Mesendoderm (in vitro differentiated cells): ENCODE results near the gene VEGFD.

Experiments used
- DNase-seq: peaks from one replicate; pipeline ENCODE4 v3.0.0; 2013
- H2AK5ac ChIP-seq: 2 replicates; pipeline ENCODE4 v1.6.1; 2013; ENCODE audit warnings: low read length, inconsistent platforms
- H2BK120ac ChIP-seq: 2 replicates; pipeline ENCODE4 v1.6.1; 2013; ENCODE audit warnings: low read depth, mild to moderate bottlenecking, low read length, moderate library complexity, mixed read lengths
- H2BK15ac ChIP-seq: replicated peaks from 2 replicates; pipeline ENCODE4 v1.6.1; 2013; ENCODE audit warnings: low read depth, mild to moderate bottlenecking, moderate library complexity
- H2BK5ac ChIP-seq: 2 replicates; pipeline ENCODE4 v1.6.1; 2013; ENCODE audit warnings: low read length, inconsistent platforms
- H3K18ac ChIP-seq: 2 replicates; pipeline ENCODE4 v1.6.1; 2013; ENCODE audit warnings: mild to moderate bottlenecking, low read length, mixed read lengths
- H3K23ac ChIP-seq: one replicate; pipeline ENCODE4 v1.6.1; 2013; ENCODE audit warnings: low read length
- H3K27ac ChIP-seq: 2 replicates; pipeline ENCODE4 v1.5.1; 2013; ENCODE audit warnings: low read depth, mild to moderate bottlenecking, inconsistent platforms, low read length, moderate library complexity
- H3K27me3 ChIP-seq: 2 replicates; pipeline ENCODE4 v1.6.1; 2013; ENCODE audit warnings: low read length, control low read depth, mild to moderate bottlenecking, inconsistent platforms; ENCODE audit not compliant: insufficient read depth, poor library complexity
- H3K36me3 ChIP-seq: 2 replicates; pipeline ENCODE4 v1.6.1; 2013; ENCODE audit warnings: low read length, inconsistent platforms; ENCODE audit not compliant: control insufficient read depth, insufficient read depth
- H3K4ac ChIP-seq: one replicate; pipeline ENCODE4 v1.6.1; 2013; ENCODE audit warnings: low read depth, mild to moderate bottlenecking, low read length, moderate library complexity
- H3K4me1 ChIP-seq: 2 replicates; pipeline ENCODE4 v1.6.1; 2013; ENCODE audit warnings: low read depth, low read length, inconsistent platforms; ENCODE audit not compliant: control insufficient read depth
- H3K4me2 ChIP-seq: 2 replicates; pipeline ENCODE4 v1.6.1; 2013; ENCODE audit warnings: low read length
- H3K4me3 ChIP-seq: 2 replicates; pipeline ENCODE4 v1.5.1; 2013; ENCODE audit warnings: mild to moderate bottlenecking, low read length
- H3K56ac ChIP-seq: one replicate; pipeline ENCODE4 v1.6.1; 2013; ENCODE audit warnings: low read length
- H3K79me1 ChIP-seq: 2 replicates; pipeline ENCODE4 v1.6.1; 2013; ENCODE audit warnings: low read length, inconsistent platforms
- H3K79me2 ChIP-seq: 2 replicates; pipeline ENCODE4 v1.6.1; 2013; ENCODE audit warnings: mild to moderate bottlenecking, low read length; ENCODE audit not compliant: control insufficient read depth, insufficient read depth
- H3K9ac ChIP-seq: 2 replicates; pipeline ENCODE4 v1.6.1; 2013; ENCODE audit warnings: low read length, inconsistent platforms
- H4K5ac ChIP-seq: one replicate; pipeline ENCODE4 v1.6.1; 2013; ENCODE audit warnings: low read length
- H4K8ac ChIP-seq: one replicate; pipeline ENCODE4 v1.6.1; 2013; ENCODE audit warnings: low read depth, mild to moderate bottlenecking, control low read depth, low read length, moderate library complexity
- WGBS: extraction: QIAGEN DNeasy Blood & Tissue Kit; methylation state at CpG from one replicate; pipeline ENCODE4 v1.1.7; 2013; ENCODE audit warnings: low lambda C conversion rate, missing lambda C conversion rate; ENCODE audit not compliant: insufficient coverage; ENCODE audit errors: extremely low coverage; 5-methylcytosine and 5-hydroxymethylcytosine counted together

The VEGFD gene

DNA sequence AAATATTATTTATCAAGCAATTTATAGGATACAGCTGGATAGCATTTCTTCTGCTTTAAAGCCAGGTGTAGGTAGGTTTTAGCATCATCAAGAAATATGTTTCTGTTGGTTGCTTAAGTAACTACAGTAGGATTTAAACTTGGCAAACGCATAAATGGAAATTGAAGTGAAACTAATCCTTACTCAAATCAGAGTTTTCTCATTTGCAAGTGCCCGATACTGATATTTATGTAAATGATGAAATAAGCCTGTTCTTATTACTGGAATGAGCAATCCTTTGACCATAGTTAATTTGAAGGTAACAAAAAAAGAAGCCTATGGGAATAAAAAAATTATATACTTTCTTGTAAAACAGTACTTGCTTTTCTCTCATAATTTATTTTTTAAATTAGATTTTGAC is 25.7 kb downstream of the VEGFD start:
- Histone ChIP-seq H3K4me2 (no peak overlapping the region), H3K4ac (no peak overlapping the region), H4K8ac (no peak overlapping the region), H3K9ac (no peak overlapping the region), H3K4me3 (no peak overlapping the region), H3K18ac (no peak overlapping the region), H3K56ac (no peak overlapping the region), H3K79me1 (no peaks in the 10 kb centered on the region), H4K5ac (no peak overlapping the region), H3K79me2 (no peaks in the 10 kb centered on the region), H3K36me3 (no peaks in the 10 kb centered on the region), H3K4me1 (no peaks in the 10 kb centered on the region), H3K27me3 (no peaks in the 10 kb centered on the region), H2BK120ac (no peak overlapping the region), H2AK5ac (no peak overlapping the region), H2BK15ac (no peak overlapping the region), H3K23ac (no peak overlapping the region), H3K27ac (no peak overlapping the region), H2BK5ac (no peak overlapping the region)
- no CpG with 5 or more reads among the region's 2 CpGs for WGBS
- no peak for DNase-seq

DNA sequence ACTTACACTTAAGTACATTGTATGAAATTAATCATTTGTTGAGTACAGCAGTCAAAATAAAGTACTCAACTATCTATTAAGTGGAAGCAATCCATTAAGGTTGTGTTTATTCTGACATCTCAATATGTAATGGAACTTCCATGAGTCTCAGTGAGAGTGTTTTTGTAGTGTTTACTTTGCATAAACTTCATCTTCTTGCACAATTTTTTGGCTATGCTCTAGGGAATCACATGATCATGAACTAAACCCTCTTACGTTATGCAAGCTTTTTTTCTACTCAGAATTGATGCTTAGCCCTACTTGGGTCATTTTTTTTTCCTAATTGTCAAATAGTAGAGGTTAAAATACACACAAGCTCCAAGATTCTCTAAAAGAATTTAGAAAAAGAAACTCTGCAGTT is 27.8 kb downstream of the VEGFD start:
- Histone ChIP-seq H3K56ac (no peak overlapping the region), H3K4ac (no peak overlapping the region), H3K4me3 (no peak overlapping the region), H2BK5ac (no peak overlapping the region), H3K27ac (no peak overlapping the region), H4K8ac (no peak overlapping the region), H3K27me3 (no peaks in the 10 kb centered on the region), H3K18ac (no peak overlapping the region), H4K5ac (no peak overlapping the region), H3K4me1 (no peaks in the 10 kb centered on the region), H3K79me1 (no peaks in the 10 kb centered on the region), H2BK15ac (no peak overlapping the region), H3K9ac (no peak overlapping the region), H2BK120ac (no peak overlapping the region), H3K23ac (no peak overlapping the region), H3K79me2 (no peaks in the 10 kb centered on the region), H2AK5ac (no peak overlapping the region), H3K4me2 (no peak overlapping the region), H3K36me3 (no peaks in the 10 kb centered on the region)
- no peak for DNase-seq
- no CpG with 5 or more reads among the region's 1 CpG for WGBS

DNA sequence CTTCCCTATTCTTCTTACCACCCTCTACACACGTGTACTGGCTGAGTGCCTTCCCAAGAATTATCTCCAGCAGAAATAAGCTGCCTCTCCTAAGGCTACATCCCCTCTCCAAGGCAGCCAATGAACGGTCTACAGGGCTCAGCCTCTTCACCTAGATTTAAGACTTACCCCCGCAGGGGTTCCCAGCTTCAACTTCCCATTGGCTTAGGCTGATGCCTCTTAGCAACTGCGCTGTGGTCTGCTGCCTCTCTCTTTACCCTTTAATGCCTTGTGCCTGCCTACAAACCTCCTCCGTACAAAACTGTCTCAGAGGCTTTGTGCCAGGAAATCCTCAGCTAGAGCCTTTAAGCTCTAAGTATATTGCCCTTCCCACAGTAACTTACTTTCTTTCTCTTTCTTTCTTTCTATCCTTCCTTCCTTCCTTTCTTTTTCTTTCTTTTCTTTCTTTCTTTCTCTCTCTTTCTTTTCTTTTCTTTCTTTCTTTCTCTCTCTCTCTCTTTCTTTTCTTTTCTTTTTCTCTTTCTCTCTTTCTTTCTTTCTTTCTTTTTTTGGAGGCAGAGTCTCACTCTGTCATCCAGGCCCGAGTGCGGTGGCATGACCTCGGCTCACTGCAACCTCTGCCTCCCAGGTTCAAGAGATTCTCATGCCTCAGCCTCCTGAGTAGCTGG is 33.8 kb downstream of the VEGFD start:
- no peaks in the 10 kb centered on the region for H3K79me1 ChIP-seq
- H3K4me2 ChIP-seq: no peak overlapping the region
- no CpG with 5 or more reads among the region's 8 CpGs for WGBS
- H3K27ac ChIP-seq: no peak overlapping the region
- no peak overlapping the region for H2BK5ac ChIP-seq
- no peaks in the 10 kb centered on the region for H3K79me2 ChIP-seq
- H3K4me3 ChIP-seq: no peak overlapping the region
- DNase-seq: peak; percentile 51
- no peak overlapping the region for H4K5ac ChIP-seq
- no peak overlapping the region for H3K56ac ChIP-seq
- H2BK120ac ChIP-seq: no peak overlapping the region
- no peak overlapping the region for H3K9ac ChIP-seq
- H3K4me1 ChIP-seq: no peaks in the 10 kb centered on the region
- no peaks in the 10 kb centered on the region for H3K36me3 ChIP-seq
- H2AK5ac ChIP-seq: no peak overlapping the region
- no peak overlapping the region for H3K4ac ChIP-seq
- no peaks in the 10 kb centered on the region for H3K27me3 ChIP-seq
- no peak overlapping the region for H4K8ac ChIP-seq
- H3K23ac ChIP-seq: no peak overlapping the region
- H2BK15ac ChIP-seq: no peak overlapping the region
- H3K18ac ChIP-seq: no peak overlapping the region

DNA sequence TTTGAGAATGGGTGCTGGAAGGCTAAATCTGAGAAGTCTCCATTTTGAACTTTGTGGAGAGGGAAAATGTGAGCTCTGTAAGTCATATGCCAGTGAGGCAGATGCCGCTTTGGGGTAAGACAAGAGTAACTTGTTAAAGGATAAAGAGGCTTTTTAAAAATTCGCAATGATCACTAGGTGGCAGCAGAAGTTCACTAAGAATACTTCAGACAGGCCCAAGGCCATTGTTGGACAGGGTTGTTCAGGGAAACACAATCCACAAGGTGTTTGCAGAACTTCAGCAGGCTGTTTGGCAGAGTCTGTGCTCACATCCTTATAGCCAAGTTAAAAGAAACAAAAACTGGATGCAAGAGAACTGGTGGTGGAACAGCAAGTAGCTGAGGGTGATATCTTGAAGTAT is 35.2 kb downstream of the VEGFD start:
- DNase-seq: peak; percentile 75
- H3K23ac ChIP-seq: no peak overlapping the region
- H2BK5ac ChIP-seq: no peak overlapping the region
- no peak overlapping the region for H3K9ac ChIP-seq
- no peak overlapping the region for H4K8ac ChIP-seq
- no peaks in the 10 kb centered on the region for H3K79me2 ChIP-seq
- no peak overlapping the region for H3K4ac ChIP-seq
- no peaks in the 10 kb centered on the region for H3K36me3 ChIP-seq
- H3K4me1 ChIP-seq: no peaks in the 10 kb centered on the region
- no peaks in the 10 kb centered on the region for H3K79me1 ChIP-seq
- no peak overlapping the region for H3K4me3 ChIP-seq
- no peak overlapping the region for H2BK120ac ChIP-seq
- no peak overlapping the region for H3K56ac ChIP-seq
- no peaks in the 10 kb centered on the region for H3K27me3 ChIP-seq
- no CpG with 5 or more reads among the region's 2 CpGs for WGBS
- H2AK5ac ChIP-seq: no peak overlapping the region
- no peak overlapping the region for H4K5ac ChIP-seq
- H3K27ac ChIP-seq: no peak overlapping the region
- H2BK15ac ChIP-seq: no peak overlapping the region
- H3K4me2 ChIP-seq: no peak overlapping the region
- H3K18ac ChIP-seq: no peak overlapping the region

DNA sequence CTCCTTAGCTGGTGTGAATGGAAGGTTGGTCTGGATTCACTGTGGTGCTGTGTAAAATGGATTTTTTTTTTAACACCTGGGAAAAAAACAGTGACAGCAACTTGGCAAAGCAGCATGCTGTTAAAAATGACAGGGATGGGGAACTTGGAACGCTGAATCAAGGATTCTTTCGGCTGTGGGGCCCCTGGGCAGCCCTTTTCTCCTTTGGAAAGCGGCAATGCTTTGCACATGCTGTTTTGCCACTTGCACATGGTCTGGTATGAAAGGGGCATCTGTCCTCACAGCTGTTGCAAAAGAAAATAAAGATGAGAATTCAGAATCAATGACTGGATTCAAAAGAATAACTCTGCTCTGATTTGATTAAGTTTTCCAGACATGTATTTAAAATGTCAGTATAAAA is 38.2 kb downstream of the VEGFD start:
- H3K9ac ChIP-seq: no peak overlapping the region
- no peak overlapping the region for H2BK120ac ChIP-seq
- H2BK5ac ChIP-seq: no peak overlapping the region
- H3K4ac ChIP-seq: no peak overlapping the region
- H3K27me3 ChIP-seq: no peaks in the 10 kb centered on the region
- H3K27ac ChIP-seq: no peak overlapping the region
- no peak overlapping the region for H3K56ac ChIP-seq
- no peak overlapping the region for H3K23ac ChIP-seq
- H4K5ac ChIP-seq: no peak overlapping the region
- no peaks in the 10 kb centered on the region for H3K36me3 ChIP-seq
- WGBS: no CpG with 5 or more reads among the region's 3 CpGs
- no peaks in the 10 kb centered on the region for H3K4me1 ChIP-seq
- H3K79me1 ChIP-seq: no peaks in the 10 kb centered on the region
- DNase-seq: no peak
- no peak overlapping the region for H4K8ac ChIP-seq
- no peak overlapping the region for H2BK15ac ChIP-seq
- H3K79me2 ChIP-seq: no peaks in the 10 kb centered on the region
- H3K4me2 ChIP-seq: no peak overlapping the region
- H3K4me3 ChIP-seq: no peak overlapping the region
- H2AK5ac ChIP-seq: no peak overlapping the region
- H3K18ac ChIP-seq: no peak overlapping the region

DNA sequence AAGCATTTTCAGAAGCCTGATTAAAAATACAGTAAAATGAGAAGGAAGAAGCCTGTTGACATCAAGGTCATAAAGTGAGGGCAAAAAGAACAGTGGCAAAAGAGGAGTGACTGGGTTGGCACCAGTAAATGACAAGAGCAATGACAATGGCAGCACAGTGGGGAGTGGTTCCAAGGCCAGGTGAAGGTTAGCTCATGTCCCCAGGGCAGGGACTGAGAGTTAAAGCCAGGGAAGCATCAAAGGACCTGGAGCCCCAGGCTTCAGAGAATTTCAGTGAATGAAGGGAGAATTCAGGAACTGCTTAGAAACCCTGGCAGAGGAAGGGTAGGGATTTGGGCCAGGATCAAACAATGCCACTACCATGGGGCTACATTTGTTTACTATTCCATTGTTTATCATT is 40.1 kb downstream of the VEGFD start:
- Histone ChIP-seq H2AK5ac (no peak overlapping the region), H3K36me3 (no peaks in the 10 kb centered on the region), H3K4me3 (no peak overlapping the region), H3K79me2 (no peaks in the 10 kb centered on the region), H3K4me1 (no peaks in the 10 kb centered on the region), H3K27me3 (no peaks in the 10 kb centered on the region), H3K4me2 (no peak overlapping the region), H3K9ac (no peak overlapping the region), H3K23ac (no peak overlapping the region), H3K56ac (no peak overlapping the region), H3K79me1 (no peaks in the 10 kb centered on the region), H4K5ac (no peak overlapping the region), H3K18ac (no peak overlapping the region), H2BK120ac (no peak overlapping the region), H4K8ac (no peak overlapping the region), H3K27ac (no peak overlapping the region), H2BK15ac (no peak overlapping the region), H3K4ac (no peak overlapping the region), H2BK5ac (no peak overlapping the region)
- peak; percentile 23 for DNase-seq
